HL-60 (cell line): ENCODE results near the gene TRABD2B.

Experiments used
- GABPA ChIP-seq: IDR thresholded peaks from 2 replicates; pipeline ENCODE4 v1.6.1; 2012; ENCODE audit warnings: low read depth
- TF ChIP-seq, protein P1 (sequence below): IDR thresholded peaks from 2 replicates; pipeline ENCODE4 v1.6.1; 2012; ENCODE audit warnings: low read depth; ENCODE audit not compliant: insufficient replicate concordance
- TF ChIP-seq, protein P2 (sequence below): IDR thresholded peaks from one replicate; pipeline ENCODE4 v1.5.1; 2011; ENCODE audit warnings: low read length, control low read depth, inconsistent platforms; ENCODE audit not compliant: insufficient read depth

DNA sequence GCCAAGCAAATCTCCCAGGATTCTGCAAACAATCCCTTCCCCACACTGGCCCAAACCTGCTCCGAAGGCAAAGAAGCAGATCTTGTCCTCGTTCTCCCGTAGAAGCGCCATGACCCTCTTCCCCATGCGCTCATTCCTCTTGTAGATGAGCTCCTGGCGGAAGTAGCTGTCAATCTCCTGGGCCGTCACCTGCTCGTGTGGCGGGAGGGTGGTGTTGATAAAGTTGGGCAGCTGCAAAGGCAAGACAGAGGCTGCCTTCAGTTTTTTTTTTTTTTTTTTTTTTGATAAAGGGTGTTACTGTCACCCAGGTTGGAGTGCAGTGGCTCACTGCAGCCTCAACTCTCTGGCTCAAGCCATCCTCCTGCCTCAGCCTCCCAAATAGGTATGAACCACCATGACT is 202.7 kb downstream of the TRABD2B start:
- TF ChIP-seq, protein P1, sequence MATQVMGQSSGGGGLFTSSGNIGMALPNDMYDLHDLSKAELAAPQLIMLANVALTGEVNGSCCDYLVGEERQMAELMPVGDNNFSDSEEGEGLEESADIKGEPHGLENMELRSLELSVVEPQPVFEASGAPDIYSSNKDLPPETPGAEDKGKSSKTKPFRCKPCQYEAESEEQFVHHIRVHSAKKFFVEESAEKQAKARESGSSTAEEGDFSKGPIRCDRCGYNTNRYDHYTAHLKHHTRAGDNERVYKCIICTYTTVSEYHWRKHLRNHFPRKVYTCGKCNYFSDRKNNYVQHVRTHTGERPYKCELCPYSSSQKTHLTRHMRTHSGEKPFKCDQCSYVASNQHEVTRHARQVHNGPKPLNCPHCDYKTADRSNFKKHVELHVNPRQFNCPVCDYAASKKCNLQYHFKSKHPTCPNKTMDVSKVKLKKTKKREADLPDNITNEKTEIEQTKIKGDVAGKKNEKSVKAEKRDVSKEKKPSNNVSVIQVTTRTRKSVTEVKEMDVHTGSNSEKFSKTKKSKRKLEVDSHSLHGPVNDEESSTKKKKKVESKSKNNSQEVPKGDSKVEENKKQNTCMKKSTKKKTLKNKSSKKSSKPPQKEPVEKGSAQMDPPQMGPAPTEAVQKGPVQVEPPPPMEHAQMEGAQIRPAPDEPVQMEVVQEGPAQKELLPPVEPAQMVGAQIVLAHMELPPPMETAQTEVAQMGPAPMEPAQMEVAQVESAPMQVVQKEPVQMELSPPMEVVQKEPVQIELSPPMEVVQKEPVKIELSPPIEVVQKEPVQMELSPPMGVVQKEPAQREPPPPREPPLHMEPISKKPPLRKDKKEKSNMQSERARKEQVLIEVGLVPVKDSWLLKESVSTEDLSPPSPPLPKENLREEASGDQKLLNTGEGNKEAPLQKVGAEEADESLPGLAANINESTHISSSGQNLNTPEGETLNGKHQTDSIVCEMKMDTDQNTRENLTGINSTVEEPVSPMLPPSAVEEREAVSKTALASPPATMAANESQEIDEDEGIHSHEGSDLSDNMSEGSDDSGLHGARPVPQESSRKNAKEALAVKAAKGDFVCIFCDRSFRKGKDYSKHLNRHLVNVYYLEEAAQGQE: no peak
- TF ChIP-seq, protein P2, sequence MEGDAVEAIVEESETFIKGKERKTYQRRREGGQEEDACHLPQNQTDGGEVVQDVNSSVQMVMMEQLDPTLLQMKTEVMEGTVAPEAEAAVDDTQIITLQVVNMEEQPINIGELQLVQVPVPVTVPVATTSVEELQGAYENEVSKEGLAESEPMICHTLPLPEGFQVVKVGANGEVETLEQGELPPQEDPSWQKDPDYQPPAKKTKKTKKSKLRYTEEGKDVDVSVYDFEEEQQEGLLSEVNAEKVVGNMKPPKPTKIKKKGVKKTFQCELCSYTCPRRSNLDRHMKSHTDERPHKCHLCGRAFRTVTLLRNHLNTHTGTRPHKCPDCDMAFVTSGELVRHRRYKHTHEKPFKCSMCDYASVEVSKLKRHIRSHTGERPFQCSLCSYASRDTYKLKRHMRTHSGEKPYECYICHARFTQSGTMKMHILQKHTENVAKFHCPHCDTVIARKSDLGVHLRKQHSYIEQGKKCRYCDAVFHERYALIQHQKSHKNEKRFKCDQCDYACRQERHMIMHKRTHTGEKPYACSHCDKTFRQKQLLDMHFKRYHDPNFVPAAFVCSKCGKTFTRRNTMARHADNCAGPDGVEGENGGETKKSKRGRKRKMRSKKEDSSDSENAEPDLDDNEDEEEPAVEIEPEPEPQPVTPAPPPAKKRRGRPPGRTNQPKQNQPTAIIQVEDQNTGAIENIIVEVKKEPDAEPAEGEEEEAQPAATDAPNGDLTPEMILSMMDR: no peak
- TF ChIP-seq GABPA: no peak
